Nephron progenitor cell (in vitro differentiated cells): ENCODE measurements around the gene PTDSS2.
"Not testable (repeated sequence)": the region's sequence is repeated elsewhere in the genome, so short reads cannot be mapped to it uniquely, and the experiment has no call there.

Source experiments
- DNase-seq: peaks from one replicate; pipeline ENCODE4 v3.0.0; 2021
- H3K27ac Mint-ChIP-seq: 2 replicates; pipeline ENCODE4 v1.8.0; 2021; ENCODE audit warnings: mild to moderate bottlenecking, moderate library complexity, mixed read lengths
- H3K27me3 Mint-ChIP-seq: 2 replicates; pipeline ENCODE4 v1.8.0; 2021; ENCODE audit warnings: mild to moderate bottlenecking, low read depth, mixed read lengths; ENCODE audit not compliant: poor library complexity
- H3K36me3 Mint-ChIP-seq: 2 replicates; pipeline ENCODE4 v1.8.0; 2021; ENCODE audit warnings: low read depth, mixed read lengths
- H3K4me1 Mint-ChIP-seq: 2 replicates; pipeline ENCODE4 v1.8.0; 2021; ENCODE audit warnings: mixed read lengths
- H3K4me3 Mint-ChIP-seq: 2 replicates; pipeline ENCODE4 v1.8.0; 2021; ENCODE audit warnings: mild to moderate bottlenecking, moderate library complexity, mixed read lengths
- H3K9me3 Mint-ChIP-seq: 2 replicates; pipeline ENCODE4 v1.8.0; 2021; ENCODE audit warnings: mild to moderate bottlenecking, moderate library complexity, mixed read lengths
- CTCF ChIP-seq: fragments of 200-600 bp; sonication (generic); IDR thresholded peaks from 2 replicates; pipeline ENCODE4 v1.5.0; 2021; ENCODE audit warnings: antibody characterized with exemption

Gene PTDSS2

DNA sequence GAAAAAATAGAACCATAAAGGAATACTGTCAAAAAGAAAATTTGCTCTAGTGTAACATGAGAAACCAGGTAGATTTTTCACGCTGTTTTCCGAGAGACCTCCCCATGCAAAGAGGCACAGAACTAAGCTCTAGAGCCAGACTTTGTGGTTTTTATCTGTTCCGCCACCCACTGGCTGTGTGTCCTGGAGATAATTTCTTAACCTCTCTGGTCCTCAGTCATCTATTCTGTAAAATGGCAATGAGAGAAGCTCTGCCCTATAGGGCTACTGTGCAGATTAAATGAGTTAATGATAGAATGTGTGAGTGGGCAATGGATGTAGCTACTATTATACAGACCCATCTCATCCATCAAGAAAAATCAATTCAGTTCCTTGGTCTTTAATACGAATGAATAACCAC, 25.8 kb upstream of the PTDSS2 start:
- Mint-ChIP-seq H3K4me1 (peaks cover 3% of the 10 kb centered on the region), H3K9me3 (peaks cover 12% of the 10 kb centered on the region), H3K4me3 (no peak overlapping the region), H3K36me3 (no peaks in the 10 kb centered on the region), H3K27me3 (peaks cover 46% of the 10 kb centered on the region), H3K27ac (no peak overlapping the region)
- TF ChIP-seq CTCF, result no peak
- DNase-seq, result no peak

DNA sequence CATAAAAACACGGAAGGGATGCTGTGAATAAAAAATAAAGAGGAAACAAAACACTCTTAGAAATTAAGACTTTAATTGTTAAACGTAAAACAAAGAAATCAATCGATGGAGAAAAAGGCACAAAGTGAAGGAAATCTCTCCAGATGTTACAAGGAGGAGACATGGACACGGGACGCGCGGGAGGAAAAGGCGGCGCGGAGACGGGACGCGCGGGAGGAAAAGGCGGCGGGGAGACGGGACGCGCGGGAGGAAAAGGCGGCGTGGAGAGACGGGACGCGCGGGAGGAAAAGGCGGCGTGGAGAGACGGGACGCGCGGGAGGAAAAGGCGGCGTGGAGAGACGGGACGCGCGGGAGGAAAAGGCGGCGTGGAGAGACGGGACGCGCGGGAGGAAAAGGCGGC, 25.3 kb upstream of the PTDSS2 start:
- H3K27ac Mint-ChIP-seq, H3K4me3 Mint-ChIP-seq, H3K4me1 Mint-ChIP-seq, H3K36me3 Mint-ChIP-seq, DNase-seq: not testable (repeated sequence)
- H3K27me3 Mint-ChIP-seq, result peaks cover 43% of the 10 kb centered on the region
- H3K9me3 Mint-ChIP-seq, result peaks cover 12% of the 10 kb centered on the region

DNA sequence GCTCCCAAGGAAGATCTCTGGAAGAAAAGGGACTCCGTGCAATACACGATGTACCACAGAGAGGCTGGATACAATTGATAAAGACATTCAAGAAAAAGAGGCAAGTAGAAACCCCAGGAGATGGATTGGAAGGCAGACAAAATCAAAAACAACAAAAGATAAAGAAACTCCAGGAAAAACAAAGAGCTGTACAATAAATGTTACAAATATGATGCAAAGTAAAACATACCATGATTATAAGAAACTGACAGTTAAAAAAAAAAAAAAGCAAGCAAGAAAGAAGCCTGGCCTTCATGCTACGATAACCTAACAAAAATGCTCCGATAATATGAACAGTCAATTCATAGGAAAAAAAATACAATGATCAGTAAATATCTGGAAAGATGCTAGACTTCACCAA, 24.8 kb upstream of the PTDSS2 start:
- no peaks in the 10 kb centered on the region for H3K36me3 Mint-ChIP-seq
- no peak overlapping the region for H3K4me3 Mint-ChIP-seq
- H3K27me3 Mint-ChIP-seq, result peaks cover 43% of the 10 kb centered on the region
- H3K9me3 Mint-ChIP-seq, result peaks cover 12% of the 10 kb centered on the region
- DNase-seq, result no peak
- no peak for TF ChIP-seq CTCF
- no peak overlapping the region for H3K27ac Mint-ChIP-seq
- H3K4me1 Mint-ChIP-seq, result peaks cover 3% of the 10 kb centered on the region

GRCh38 chr11:426851-427250, 23.2 kb upstream of the PTDSS2 start:
- Mint-ChIP-seq H3K9me3 (peaks cover 12% of the 10 kb centered on the region), H3K27me3 (peaks cover 40% of the 10 kb centered on the region), H3K4me3 (no peak overlapping the region), H3K27ac (no peak overlapping the region), H3K36me3 (no peaks in the 10 kb centered on the region), H3K4me1 (peaks cover 3% of the 10 kb centered on the region)
- no peak for DNase-seq
- no peak for TF ChIP-seq CTCF

- H3K4me1 Mint-ChIP-seq, result peaks cover 3% of the 10 kb centered on the region
- no peak for TF ChIP-seq CTCF
- peaks cover 36% of the 10 kb centered on the region for H3K27me3 Mint-ChIP-seq
Observed at GRCh38 chr11:428295-428694, 21.8 kb upstream of the PTDSS2 start.

DNA sequence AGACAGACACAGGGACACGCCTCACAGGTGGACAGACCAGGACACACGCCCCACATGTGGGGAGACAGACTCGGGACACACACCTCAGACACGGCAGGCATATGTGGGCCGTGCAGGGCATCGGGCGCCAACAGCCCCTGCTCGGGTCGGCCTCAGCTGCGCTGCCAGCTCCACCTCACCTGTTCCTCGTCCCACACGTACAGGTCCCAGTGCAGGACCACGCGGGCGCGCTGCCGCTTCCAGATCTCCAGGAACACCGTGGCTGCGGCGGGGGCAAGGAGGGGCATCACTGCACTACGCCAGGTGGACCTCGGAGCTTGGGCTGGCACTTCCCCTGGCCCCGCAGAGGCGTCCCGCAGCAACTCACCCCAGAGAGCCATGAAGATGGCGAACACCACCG, 20.7 kb upstream of the PTDSS2 start:
- no peak overlapping the region for H3K4me3 Mint-ChIP-seq
- no peak overlapping the region for H3K27ac Mint-ChIP-seq
- peaks cover 29% of the 10 kb centered on the region for H3K27me3 Mint-ChIP-seq
- H3K36me3 Mint-ChIP-seq, result no peaks in the 10 kb centered on the region
- DNase-seq, result peak; percentile 2
- H3K9me3 Mint-ChIP-seq, result peaks cover 9% of the 10 kb centered on the region
- TF ChIP-seq CTCF, result no peak
- H3K4me1 Mint-ChIP-seq, result peaks cover 3% of the 10 kb centered on the region

More at GRCh38 chr11:428295-428694, 21.8 kb upstream of the PTDSS2 start:
- no peak for DNase-seq
- peaks cover 12% of the 10 kb centered on the region for H3K9me3 Mint-ChIP-seq
- no peak overlapping the region for H3K4me3 Mint-ChIP-seq
- H3K27ac Mint-ChIP-seq, result no peak overlapping the region
- no peaks in the 10 kb centered on the region for H3K36me3 Mint-ChIP-seq
